HG03442 (cell line): ENCODE data around the gene FBXL16.
"Not testable (repeated sequence)": the region's sequence is repeated elsewhere in the genome, so short reads cannot be mapped to it uniquely, and the experiment has no call there.

Source experiments
- ATAC-seq: cut with Tn5 transposase; IDR thresholded peaks from one replicate; pipeline ENCODE4 v1.9.1; 2021; ENCODE audit warnings: mild to moderate bottlenecking, moderate library complexity; ENCODE audit not compliant: unreplicated experiment

FBXL16 gene, protein sequence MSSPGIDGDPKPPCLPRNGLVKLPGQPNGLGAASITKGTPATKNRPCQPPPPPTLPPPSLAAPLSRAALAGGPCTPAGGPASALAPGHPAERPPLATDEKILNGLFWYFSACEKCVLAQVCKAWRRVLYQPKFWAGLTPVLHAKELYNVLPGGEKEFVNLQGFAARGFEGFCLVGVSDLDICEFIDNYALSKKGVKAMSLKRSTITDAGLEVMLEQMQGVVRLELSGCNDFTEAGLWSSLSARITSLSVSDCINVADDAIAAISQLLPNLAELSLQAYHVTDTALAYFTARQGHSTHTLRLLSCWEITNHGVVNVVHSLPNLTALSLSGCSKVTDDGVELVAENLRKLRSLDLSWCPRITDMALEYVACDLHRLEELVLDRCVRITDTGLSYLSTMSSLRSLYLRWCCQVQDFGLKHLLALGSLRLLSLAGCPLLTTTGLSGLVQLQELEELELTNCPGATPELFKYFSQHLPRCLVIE

DNA sequence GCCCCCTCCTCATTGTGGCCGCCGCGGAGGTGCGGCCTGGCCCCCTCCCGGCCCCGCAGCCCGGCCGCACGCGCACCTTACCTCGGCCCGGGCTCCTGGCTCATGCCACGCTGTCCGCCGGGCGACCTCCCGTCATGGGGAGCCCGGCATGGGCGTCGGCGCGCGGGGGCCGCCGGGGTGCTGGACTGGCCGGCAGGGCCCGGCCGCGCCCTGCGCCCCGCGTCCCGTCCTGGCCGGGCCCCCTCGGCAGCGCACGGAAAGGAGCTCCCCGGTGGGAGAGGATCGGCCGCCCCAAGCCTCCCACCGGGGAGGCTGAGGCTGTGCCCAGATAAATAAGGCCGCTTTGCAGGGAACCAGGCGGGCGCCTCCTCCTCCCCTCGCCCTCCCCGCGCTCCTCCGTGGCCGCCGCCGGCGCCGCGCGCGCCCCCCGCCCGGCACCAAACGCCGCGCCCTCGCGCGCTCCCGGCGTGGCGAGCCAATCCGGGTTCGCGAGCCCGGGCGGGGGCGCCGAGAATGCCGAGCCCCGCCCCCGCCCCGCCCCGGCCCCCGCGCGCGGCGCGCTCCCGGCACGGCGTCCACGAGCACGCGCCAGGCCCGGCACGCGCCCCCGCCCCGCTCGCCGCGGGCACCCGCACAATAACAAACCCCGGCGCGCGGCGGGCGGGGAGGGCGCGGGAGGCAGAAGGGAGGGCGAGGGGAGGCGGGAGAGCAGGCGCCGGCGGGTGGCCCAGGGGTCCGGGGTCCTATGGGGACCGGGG is at the start of gene FBXL16:
Gene FBXL16 (minus strand): TSS at position 371 of the 758 bp plus-strand sequence. CDS start 8,396 bp downstream, outside the sequence.
- ATAC-seq, result no peak

DNA sequence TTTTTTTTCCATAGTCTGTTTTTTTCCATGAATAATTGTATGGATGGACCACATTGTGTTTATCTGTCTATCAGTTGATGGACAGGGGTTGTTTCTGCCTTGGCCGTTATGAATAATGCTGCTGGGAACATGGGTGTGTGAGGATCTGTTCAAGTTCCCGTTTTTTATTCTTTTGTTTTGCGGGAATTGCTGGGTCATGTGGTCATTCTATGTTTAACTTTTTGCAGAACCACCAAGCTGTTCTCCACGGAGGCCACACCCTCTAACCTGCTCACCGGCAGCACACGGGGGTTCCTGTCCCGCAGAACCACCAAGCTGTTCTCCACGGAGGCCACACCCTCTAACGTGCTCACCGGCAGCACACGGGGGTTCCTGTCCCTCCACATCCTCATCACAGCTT is 49.1 kb upstream of the FBXL16 start:
- ATAC-seq, result no peak

DNA sequence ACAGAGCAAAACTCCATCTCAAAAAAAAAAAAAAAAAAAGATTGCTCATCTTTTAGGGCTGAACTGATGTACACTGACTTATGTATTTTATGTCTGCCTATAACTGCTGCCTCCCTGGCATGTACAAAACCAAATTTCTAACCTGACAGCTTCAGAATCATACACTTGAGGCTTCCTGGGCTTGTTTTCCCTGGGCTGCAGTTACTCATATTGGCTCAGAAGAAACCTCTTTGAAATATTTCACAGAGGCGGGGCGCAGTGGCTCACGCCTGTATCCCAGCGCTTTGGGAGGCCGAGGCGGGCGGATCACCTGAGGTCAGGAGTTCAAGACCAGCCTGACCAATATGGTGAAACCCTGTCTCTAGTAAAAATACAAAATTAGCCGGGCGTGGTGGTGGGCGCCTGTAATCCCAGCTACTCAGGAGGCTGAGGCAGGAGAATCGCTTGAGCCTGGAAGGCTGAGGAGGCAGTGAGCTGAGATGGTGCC is 48.6 kb upstream of the FBXL16 start:
- not testable (repeated sequence) for ATAC-seq

DNA sequence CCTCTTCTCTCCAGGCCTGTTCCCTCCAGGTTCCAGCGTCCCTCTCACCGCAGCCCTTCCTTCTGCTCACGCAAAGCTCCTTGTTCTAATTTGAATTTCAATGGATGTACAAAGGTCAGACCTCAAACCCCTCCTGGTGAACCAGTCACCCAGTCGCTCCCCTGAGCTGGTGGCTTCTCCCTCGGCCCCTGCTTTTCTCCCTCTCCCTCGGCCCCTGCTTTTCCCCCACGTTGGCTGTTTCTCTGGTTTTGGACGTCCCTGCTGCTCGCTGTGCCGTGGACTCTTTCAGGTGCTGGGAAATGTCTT is 46.4 kb upstream of the FBXL16 start:
- ATAC-seq, result no peak

DNA sequence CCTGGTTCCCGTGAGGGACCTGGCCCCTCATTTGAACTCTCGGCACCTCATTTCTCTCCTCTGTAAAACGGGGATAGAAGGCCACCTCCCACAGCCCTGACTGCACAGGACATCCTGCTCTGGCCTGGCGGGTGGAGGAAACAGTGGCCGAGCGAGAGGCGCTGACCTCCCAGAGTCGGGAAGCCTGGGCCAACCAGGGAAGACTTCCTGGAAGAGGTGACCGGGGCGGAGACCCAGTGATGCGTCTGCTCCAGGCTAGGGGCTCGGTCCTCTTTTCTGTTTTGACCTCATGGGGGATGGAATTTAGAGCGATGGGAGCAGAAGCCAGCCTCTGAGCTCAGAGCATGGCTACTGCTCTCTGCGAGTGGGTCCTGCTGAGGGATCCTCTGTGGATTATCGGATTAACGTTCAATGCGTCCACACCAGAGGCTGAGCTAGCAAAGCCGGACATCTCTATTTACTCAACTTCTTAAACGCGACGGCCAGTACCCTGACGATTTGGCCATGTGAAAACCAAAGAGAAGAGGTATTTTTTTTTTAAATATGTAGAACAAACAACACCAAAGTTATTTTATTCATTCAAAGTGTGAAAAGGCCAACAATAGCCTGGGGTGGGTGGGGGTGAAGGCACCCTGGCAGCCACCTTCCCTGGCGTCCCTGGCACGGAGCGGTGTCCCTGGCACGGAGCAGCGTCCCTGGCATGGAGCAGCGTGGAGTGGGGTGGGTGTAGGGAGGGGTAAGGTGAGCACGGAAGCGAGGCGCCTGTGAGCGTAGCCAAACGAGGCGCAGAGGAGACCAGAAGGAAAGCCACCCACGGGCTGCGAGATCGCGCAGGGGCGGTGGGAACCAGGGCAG is 45.8 kb upstream of the FBXL16 start:
- no peak for ATAC-seq

DNA sequence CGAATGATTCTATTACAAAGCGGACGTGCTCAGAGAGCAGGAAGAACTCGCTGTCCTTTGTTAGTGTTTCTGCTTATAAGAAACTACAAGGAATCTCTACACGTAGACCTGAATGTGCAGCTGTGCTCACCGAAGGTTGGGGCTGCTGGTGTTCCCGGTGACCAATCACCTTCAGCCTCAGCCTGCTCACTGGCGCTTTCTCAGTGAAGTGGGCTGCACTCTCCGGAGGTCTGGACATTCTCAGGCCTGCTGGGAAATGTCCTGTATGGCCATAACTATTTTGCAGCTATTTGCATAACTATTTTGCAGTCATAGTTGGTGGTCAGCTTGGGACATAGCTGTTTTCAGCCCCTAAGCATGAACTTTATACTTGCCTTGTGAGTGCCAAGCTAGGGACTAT is 44.9 kb upstream of the FBXL16 start:
- no peak for ATAC-seq

DNA sequence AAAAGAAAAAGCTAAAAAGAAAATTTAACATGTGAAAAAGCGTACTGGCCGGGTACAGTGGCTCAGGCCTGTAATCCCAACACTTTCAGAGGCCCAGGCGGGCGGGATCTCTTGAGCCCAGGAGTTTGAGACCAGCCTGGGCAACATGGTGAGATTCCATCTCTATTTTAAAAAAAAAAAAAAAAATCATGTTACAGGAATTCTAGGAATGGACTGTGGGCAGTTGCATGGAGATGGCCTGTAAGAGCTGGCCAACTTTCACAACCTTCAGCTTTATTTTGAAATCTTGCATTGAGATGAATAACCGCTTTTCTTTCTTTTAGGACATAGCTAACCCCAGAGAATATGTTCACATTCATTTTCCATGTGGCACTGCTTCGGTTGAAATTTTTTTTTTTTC is 43.4 kb upstream of the FBXL16 start:
- ATAC-seq, result no peak

DNA sequence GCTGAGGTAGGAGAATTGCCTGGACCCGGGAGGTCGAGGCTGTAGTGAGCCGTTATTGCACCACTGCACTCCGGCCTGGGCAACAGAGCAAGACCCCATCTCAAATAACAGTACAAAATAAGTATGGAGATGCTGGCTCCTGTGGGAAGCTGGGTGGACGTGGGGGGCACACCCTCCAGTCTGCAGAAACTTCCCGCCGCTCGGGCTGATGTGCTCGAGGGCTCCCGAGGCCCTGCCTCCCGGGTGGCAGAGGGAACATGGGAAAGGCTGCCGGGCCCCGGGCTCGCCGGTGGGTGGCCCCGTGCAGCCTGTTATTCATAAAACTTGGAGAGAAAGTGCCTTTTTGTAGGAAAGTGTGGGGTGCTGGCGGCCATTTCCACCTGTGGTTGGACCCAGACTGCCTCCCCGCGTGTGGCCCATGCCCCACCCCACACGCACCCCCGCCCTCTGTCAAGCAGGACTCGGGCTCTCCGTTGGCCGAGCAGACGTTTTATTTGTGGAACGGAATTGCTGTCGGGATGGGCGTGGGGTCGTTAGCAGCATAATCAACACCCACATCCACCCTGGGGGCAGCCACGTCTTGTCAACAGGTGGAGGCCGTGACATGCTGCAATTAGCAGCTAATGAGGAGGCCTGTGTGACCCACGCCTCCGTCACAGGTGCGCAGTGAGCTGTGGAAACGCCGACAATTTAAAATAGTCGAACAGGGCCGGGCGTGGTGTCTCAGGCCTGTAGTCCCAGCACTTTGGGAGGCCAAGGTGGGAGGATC is 42.6 kb upstream of the FBXL16 start:
- no peak for ATAC-seq

DNA sequence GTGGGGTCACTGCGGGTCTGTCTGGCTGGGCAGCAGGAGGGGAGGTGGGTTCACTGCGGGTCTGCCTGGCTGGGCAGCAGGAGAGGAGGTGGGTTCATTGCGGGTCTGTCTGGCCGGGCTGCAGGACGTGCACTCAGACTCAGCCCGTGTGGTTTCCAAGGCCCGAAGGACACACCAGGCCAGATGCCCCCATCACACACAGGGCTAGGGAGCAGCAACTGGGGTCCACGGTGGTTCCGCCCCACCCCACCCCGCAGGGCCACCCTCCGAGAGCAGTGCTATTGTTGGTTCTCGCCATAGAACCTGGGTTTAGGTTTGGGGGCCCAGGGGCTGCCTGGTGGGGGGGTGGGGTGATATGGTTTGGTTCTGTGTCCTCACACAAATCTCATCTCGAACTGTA is 41.0 kb upstream of the FBXL16 start:
- no peak for ATAC-seq

DNA sequence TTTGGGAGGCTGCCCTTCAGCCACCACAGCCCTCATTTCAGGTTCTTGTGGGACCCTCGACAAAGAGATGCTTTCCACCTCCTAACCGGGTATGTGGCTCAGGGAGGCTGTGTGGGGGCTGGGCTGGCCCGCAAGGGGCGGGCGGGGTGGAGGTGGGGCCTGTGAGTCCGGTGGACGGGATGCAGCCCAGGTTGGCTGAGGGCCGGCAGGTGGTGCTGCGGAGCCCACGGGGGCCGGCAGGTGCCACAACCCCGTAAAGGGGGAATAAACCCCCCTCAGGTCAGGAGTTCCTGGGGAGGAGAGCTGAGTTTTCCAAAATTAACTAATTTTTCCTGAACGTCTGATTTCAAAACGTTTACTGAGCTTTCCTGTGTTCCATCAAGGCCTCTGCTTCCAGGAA is 40.1 kb upstream of the FBXL16 start:
- ATAC-seq, result no peak

DNA sequence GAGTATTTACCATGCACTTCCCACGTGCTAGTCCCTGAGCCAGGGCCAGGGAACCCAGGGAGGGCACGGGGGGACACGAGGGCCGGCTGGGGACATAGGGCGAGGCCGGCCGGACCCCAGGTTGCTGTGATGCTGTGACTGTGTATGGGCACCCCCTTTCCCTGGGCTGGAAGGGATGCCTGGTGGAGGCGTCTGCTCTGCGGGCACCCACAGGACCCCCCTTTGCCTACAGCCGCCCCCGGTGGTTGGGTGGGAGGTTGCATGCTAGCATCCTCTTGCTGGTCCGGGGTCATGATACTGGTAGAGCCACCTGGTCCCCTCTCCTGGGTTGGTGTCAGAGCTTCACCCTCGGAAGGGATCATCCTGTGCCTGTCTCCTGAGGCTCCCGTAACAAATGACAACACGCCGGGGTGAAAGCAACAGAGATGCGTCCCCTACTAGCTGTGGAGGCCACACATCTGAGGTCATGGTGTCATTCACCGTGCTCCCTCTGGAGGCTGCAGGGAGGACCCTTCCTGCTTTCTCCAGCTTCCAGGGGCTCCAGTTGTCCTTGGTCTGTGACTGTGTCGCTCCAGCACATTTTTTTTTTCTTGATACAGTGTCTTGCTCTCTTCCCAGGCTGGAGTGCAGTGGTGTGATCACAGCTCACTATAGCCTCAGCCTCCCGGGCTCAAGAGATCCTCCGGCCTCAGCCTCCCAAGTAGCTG is 38.3 kb upstream of the FBXL16 start:
- ATAC-seq, result no peak

DNA sequence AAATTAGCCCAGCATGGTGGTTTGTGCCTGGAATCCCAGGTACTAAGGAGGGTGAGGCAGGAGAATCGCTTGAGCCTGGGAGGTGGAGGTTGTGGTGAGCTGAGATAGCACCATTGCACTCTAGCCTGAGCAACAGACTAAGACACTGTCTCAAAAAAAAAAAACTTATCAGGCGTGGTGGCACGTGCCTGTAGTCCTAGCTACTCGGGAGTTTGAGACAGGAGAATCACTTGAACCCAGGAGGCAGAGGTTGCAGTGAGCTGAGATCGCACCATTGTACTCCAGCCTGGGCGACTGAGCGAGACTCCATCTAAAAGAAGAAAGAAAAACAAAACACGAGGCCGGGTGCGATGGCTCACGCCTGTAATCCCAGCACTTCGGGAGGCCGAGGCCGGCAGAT is 37.3 kb upstream of the FBXL16 start:
- ATAC-seq, result not testable (repeated sequence)

DNA sequence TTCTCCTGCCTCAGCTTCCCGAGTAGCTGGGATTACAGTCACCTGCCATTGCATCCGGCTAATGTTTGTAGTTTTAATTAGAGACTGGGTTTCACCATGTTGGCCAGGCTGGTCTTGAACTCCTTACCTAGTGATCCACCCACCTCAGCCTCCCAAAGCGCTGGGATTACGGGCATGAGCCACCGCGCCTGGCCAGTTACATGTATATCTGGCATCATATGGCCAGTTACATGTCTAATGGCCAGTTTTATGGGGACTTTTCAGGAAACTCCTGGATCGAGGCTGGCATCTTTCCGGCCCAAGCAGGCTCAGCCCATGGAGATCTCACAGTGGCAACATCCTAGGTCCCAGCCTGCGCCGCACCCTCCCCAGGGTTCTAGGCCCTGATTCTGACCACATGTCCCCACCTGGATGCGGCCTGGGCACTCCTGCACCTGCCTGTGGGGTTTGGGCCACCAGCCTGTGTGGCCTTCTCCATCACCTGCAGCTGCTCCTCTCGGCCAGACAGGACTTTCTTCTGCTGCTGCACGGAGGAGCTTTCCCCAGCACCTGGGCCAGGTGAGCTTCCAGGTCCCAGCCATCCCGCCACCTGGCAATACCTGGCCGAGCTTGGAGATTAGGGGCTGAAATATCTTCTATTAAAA is 36.5 kb upstream of the FBXL16 start:
- ATAC-seq, result no peak

DNA sequence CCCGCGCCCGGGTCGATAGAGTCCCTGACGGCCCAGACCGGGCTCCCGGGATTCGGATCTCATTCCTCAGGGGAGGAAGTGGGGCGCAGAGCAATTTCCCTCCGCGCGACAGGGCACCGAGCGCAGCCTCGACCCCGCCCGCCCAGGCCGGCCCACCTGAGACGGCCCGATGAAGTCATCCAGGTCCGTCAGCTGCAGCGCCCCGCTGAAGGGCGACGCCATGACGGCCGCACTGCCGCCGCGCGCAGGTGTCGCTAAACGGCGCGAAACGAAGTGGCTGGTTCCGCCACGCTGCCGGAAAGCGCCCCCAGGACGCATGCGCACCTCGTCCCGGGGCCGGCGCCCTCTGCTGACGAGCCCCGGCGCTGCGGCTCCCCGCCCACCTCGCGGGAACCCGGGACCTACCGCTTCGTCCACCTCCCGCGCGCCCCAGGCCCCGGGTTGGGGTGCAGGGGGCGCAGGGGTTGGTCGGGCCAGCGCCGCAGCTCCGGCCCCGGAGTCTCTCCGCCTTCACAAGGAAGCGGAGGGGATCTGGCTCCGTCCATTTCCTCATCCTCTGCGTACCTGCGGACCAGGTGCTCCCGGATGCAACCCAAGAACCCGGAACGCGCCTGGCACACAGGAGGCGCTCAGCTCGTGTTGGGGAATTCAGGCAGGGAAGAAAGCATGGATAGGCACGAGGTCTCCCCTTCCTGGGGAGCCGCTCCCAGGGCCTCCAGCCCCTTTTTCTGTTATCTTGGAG is 35.3 kb upstream of the FBXL16 start, which contains the start of gene CIAO3:
Gene CIAO3 (minus strand): TSS at position 234 of the 742 bp plus-strand sequence. CDS start 12 bp downstream, at position 222.
- peak; percentile 57 for ATAC-seq

DNA sequence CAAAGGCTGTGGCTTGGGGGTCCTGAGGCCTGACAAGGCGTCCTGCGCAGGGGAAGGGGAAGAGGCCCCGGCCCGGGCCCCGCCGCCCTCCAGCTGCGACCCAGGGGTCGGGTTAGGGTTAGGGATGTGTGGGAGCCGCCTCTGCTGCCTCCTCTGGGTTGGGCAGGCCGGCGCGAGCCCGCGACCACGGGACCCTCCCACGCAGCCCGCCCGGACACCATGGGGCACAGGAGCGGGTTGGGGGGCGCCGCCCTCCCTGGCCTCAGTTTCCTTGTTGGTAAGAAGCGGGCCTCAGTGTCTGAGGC is 34.8 kb upstream of the FBXL16 start:
- ATAC-seq, result peak; percentile 2

DNA sequence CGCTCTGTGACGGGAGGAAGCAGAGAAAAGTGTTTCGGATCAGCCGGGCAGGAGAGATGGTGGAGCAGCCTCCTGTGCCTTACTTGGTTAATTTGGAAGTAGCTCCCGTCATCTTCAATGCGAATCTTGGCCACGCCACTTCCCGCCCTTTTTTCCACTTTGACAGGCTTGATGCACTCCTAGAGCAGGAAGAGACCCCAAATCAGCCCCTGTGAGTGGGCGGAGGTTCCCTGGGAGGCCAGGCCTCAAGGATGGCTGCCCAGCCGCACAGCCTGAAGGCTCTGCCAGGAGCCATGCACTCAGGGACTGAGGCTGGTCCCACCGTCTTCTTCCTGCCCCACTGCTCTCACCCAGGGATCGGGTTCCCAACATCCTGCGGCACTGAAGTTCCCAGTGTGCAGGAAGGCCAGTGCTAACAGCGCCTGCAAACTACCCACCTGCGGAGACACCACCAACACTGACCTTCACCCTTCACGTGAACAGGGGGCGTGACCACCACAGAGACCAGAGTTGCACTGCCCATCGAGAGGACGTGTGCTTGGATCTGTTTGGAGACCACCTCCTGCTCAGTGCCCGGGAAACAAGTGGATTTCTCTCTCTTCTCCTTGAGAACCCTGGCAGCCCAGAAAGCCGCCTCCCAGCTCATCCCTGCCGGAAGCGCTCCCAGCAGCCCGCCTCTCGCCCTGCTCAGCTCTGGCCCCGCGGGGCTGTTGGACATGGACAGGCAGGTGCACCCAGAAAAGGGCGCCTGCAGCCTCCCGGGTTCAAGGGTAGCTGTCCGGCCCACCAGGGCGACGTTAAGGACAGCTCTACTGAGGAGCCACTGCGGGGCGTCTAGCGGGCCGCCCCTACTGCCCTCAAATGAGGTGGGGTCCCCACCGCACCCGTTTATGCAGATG is 34.2 kb upstream of the FBXL16 start:
- ATAC-seq, result no peak

DNA sequence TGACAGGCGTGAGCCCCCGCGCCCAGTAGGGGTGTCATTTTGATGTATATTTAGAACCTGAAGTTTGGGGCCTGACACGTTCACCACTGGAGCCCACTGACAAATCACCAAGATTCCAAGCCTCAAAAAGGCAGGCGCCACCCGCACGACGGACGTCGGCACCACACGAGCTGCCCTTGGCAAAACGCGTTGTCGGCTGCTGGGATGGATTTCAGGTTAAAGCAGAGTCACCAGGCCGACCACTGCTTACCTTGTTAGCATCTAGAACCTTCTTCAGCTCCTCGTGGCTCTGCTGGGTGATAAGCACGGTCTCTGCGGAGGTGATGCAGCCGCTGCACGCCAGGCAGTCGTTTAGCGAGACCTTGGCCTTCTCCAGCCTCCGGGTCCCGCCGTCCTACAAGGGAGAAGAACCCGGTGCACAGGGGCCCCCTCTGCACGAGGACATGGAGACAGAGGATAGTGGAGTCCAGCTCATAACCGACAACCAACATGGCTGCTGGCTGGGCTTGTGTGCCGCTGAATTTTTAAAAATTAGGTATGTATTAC is 31.4 kb upstream of the FBXL16 start:
- ATAC-seq, result no peak
